ENCODE data around the gene ZDBF2. TPM values are rescaled to one million over a fixed set of nuclear protein-coding genes. Genes with fewer than 3 reads are reported as not detected.

ZDBF2 gene
- total and polyA plus RNA-seq, 9 of the 15 experiments (the other 6 are each of a cell fraction or from before 2014, with no cell fraction given), result 0.01 to 0.04 (median 0.03) TPM; not detected in 3

- no peak for TF ChIP-seq CBFA2T3 (IDR thresholded peaks at IDR 0.05)
These were observed 14.1 kb upstream of the ZDBF2 start (continued) for GRCh38 chr2:206260188-206261012.

- DNase-seq (ENCODE audit: extremely low read depth in 1 of 4, low spot score in 3 of 4), result no peak
- in situ Hi-C loops (cut with MboI), result no loop called here
- CTCF ChIA-PET (ENCODE audit: low intra/inter-chr PET ratio), result no interaction called here
- no peaks in the 10 kb centered on the region for H3K9me3 ChIP-seq (replicated peaks; ENCODE audit: control insufficient read depth, insufficient read depth, low read depth, low read length)
- no peak for ATAC-seq
- H3K4me3 ChIP-seq, result no peak overlapping the region
- 7% methylated on average over 15 of the region's 21 CpGs for WGBS (ENCODE audit: insufficient coverage, low coverage, missing lambda C conversion rate)
- H3K27ac ChIP-seq (ENCODE audit: extremely low read depth, low read depth, low read length), result no peak overlapping the region
- no peak overlapping the region for H2AFZ ChIP-seq (ENCODE audit: low read depth, low read length)
- no TSS peak for BruUV-seq (replicated peaks)
- H3K9me1 ChIP-seq (ENCODE audit: control insufficient read depth, insufficient read depth, low read length), result no peaks in the 10 kb centered on the region
- H3K27me3 ChIP-seq (ENCODE audit: control insufficient read depth in 2 of 2, insufficient read depth in 2 of 2, low read length in 2 of 2), result peaks cover 7 to 36% of the 10 kb centered on the region in 2 experiments; a peak in 4 of 5 replicates
- intact Hi-C loops (cut with micrococcal nuclease), result loop anchor here (5.0 kb wide), 1 partner anchor 102 kb away; no protein-coding TSS in a partner anchor
- H3K36me3 ChIP-seq (ENCODE audit: control insufficient read depth, insufficient read depth, low read length), result no peaks in the 10 kb centered on the region
- FAIRE-seq, result no peak
- H3K4me1 ChIP-seq (replicated peaks in 1 of 2; ENCODE audit: control insufficient read depth in 2 of 2, insufficient read depth in 2 of 2, low read length in 2 of 2), result no peaks in the 10 kb centered on the region
- POLR2A ChIA-PET, result no interaction called here
- H3K9ac ChIP-seq (ENCODE audit: insufficient read depth in 1 of 2, low read depth in 2 of 2, low read length in 2 of 2), result no peak overlapping the region
- no peak overlapping the region for H3K4me2 ChIP-seq (ENCODE audit: insufficient read depth, low read length)
- H3K79me2 ChIP-seq (ENCODE audit: control insufficient read depth, insufficient read depth, low read length), result no peaks in the 10 kb centered on the region
- TF ChIP-seq TRIM24 (IDR thresholded peaks at IDR 0.05) (no peak), ZNF583 (CRISPR knock-in tag; IDR thresholded peaks at IDR 0.05) (no peak), CGGBP1 (CRISPR knock-in tag; IDR thresholded peaks at IDR 0.05) (no peak), HMG20A (CRISPR knock-in tag; conservative IDR thresholded peaks at IDR 0.05) (no peak), NFATC3 (IDR thresholded peaks at IDR 0.05) (no peak), ZKSCAN8 (CRISPR knock-in tag; IDR thresholded peaks at IDR 0.05) (no peak), NFRKB (IDR thresholded peaks at IDR 0.05; ENCODE audit: low read depth) (no peak), ZNF133 (CRISPR knock-in tag; IDR thresholded peaks at IDR 0.05) (no peak), NCOA6 (IDR thresholded peaks at IDR 0.05) (no peak), CREBBP (IDR thresholded peaks at IDR 0.05; ENCODE audit: low read depth, low read length) (no peak), CTBP1 (IDR thresholded peaks at IDR 0.05; ENCODE audit: borderline replicate concordance) (no peak), CBX1 (IDR thresholded peaks at IDR 0.05; ENCODE audit: low read depth) (no peak), ZNF561 (CRISPR knock-in tag; conservative IDR thresholded peaks at IDR 0.05) (no peak), ZNF609 (CRISPR knock-in tag; IDR thresholded peaks at IDR 0.05; ENCODE audit: borderline replicate concordance) (no peak)
- no peaks in the 10 kb centered on the region for H4K20me1 ChIP-seq (replicated peaks; ENCODE audit: control insufficient read depth, insufficient read depth, low read length)
These were observed 10.4 kb upstream of the ZDBF2 start for GRCh38 chr2:206263959-206264603.

Data from K562 (cell line).